HepG2 (cell line): Measurements from ENCODE around the gene FAM170B. TPM values are rescaled to one million over a fixed set of nuclear protein-coding genes. Genes with fewer than 3 reads are reported as not detected.

ENCODE experiments used
- ATAC-seq: fragments of 200-7000 bp; cut with Tn5 transposase; 3 replicates; pipeline ENCODE4 v1.9.1; 2020; ENCODE audit warnings: mild to moderate bottlenecking, moderate library complexity
- BruUV-seq: library from RNA; stranded (reverse); fragments of 400-500 nt; replicated peaks from 2 replicates; lab custom pipeline; 2021; lab: Mats Ljungman, UMichigan
- CTCF ChIA-PET: fragments of 300-600 bp; formaldehyde crosslinking; extraction: SDS; loops from one replicate; lab custom pipeline; 2021; ENCODE audit warnings: low total read pairs, inconsistent platforms, low intra/inter-chr PET ratio; lab: Yijun Ruan, JAX
- POLR2A ChIA-PET: fragments of 350-600 bp; sonication (Branson Sonifier 250); formaldehyde crosslinking; loops from one replicate; lab custom pipeline; 2020; ENCODE audit warnings: antibody characterized with exemption, inconsistent platforms; lab: Yijun Ruan, JAX
- DNase-seq: peaks from one replicate; pipeline ENCODE4 v3.0.0-alpha.2; 2015; ENCODE audit warnings: low spot score
- FAIRE-seq: peaks from 3 replicates; lab custom pipeline; 2011; peaks lifted over from hg19 to GRCh38; lab: Jason Lieb, UNC
- H2AFZ ChIP-seq: one replicate; pipeline ENCODE4 v1.6.1; 2011; ENCODE audit warnings: low read length, inconsistent platforms
- H3K27ac ChIP-seq: fragments of 300-600 bp; 3 replicates; pipeline ENCODE4 v1.8.0; 2011; ENCODE audit warnings: mixed run types, mild to moderate bottlenecking, mixed read lengths, low read length, inconsistent platforms; ENCODE audit not compliant: insufficient read depth; ENCODE audit errors: extremely low read length
- H3K27me3 ChIP-seq, 2 experiments: fragments of 200-600 bp in 1 of 2; 2 replicates in 1 of 2; 3 replicates in 1 of 2; pipeline versions ENCODE4 v1.6.0 to v1.8.0; 2011; ENCODE audit warnings: low read length in 2 of 2, mild to moderate bottlenecking in 2 of 2, moderate library complexity in 2 of 2, inconsistent platforms in 1 of 2; ENCODE audit not compliant: insufficient read depth in 2 of 2, control insufficient read depth in 1 of 2
- H3K36me3 ChIP-seq, 2 experiments: fragments of 200-600 bp in 1 of 2; replicated peaks in 1 of 2; 2 replicates in 1 of 2; 3 replicates in 1 of 2; pipeline versions ENCODE4 v1.5.1 to v1.8.0; 2011; ENCODE audit warnings: low read length in 2 of 2, inconsistent platforms in 1 of 2; ENCODE audit not compliant: insufficient read depth in 2 of 2, control insufficient read depth in 1 of 2
- H3K4me1 ChIP-seq: 2 replicates; pipeline ENCODE4 v1.5.1; 2012; ENCODE audit warnings: low read length, inconsistent platforms; ENCODE audit not compliant: insufficient read depth
- H3K4me2 ChIP-seq: 2 replicates; pipeline ENCODE4 v1.6.0; 2011; ENCODE audit warnings: low read depth, low read length, inconsistent platforms
- H3K4me3 ChIP-seq, 3 experiments: fragments of 200-600 bp in 1 of 3; sonication (generic), shearing (Covaris generic) in 1 of 3; replicated peaks in 1 of 3; 2 replicates each; pipeline ENCODE4 v1.5.1; 2011 to 2016; ENCODE audit warnings: low read length in 3 of 3, inconsistent platforms in 2 of 3, low read depth in 2 of 3, mild to moderate bottlenecking in 2 of 3, control low read depth in 1 of 3, mixed read lengths in 1 of 3; ENCODE audit not compliant: insufficient read depth in 1 of 3
- H3K79me2 ChIP-seq: one replicate; pipeline ENCODE4 v1.6.1; 2011; ENCODE audit warnings: low read length, inconsistent platforms; ENCODE audit not compliant: insufficient read depth
- H3K9ac ChIP-seq: 2 replicates; pipeline ENCODE4 v1.6.0; 2011; ENCODE audit warnings: mild to moderate bottlenecking, low read depth, low read length, inconsistent platforms; ENCODE audit not compliant: insufficient read depth
- H3K9me3 ChIP-seq: 2 replicates; pipeline ENCODE4 v1.5.1; 2012; ENCODE audit warnings: mild to moderate bottlenecking, low read length
- H4K20me1 ChIP-seq: 2 replicates; pipeline ENCODE4 v1.6.0; 2011; ENCODE audit warnings: inconsistent platforms, mild to moderate bottlenecking, low read length, moderate library complexity; ENCODE audit not compliant: insufficient read depth
- ELF3 ChIP-seq: IDR thresholded peaks from 2 replicates; pipeline ENCODE4 v1.6.1; 2016; ENCODE audit warnings: missing genetic modification reagents, missing compliant biosample characterization
- FOSL2 ChIP-seq: sonication (generic); formaldehyde crosslinking; IDR thresholded peaks from 2 replicates; pipeline ENCODE4 v1.4.0; 2020; ENCODE audit warnings: missing genetic modification reagents
- HMGA1 ChIP-seq: sonication (generic); formaldehyde crosslinking; conservative IDR thresholded peaks from 2 replicates; pipeline ENCODE4 v1.4.0; 2020; ENCODE audit warnings: missing genetic modification reagents
- NBN ChIP-seq: fragments of 450-650 bp; conservative IDR thresholded peaks from 2 replicates; pipeline ENCODE4 v1.6.1; 2017
- NFIB ChIP-seq: sonication (generic); formaldehyde crosslinking; IDR thresholded peaks from 2 replicates; pipeline ENCODE4 v1.9.0; 2021; ENCODE audit warnings: missing genetic modification reagents, mild to moderate bottlenecking, borderline replicate concordance
- SAP130 ChIP-seq: IDR thresholded peaks from 2 replicates; pipeline ENCODE4 v1.6.1; 2016; ENCODE audit warnings: low read depth
- SSRP1 ChIP-seq: IDR thresholded peaks from 2 replicates; pipeline ENCODE4 v1.6.1; 2016; ENCODE audit warnings: control low read depth
- ZNF343 ChIP-seq: sonication (generic); formaldehyde crosslinking; IDR thresholded peaks from 2 replicates; pipeline ENCODE4 v1.4.0; 2020; ENCODE audit warnings: mild to moderate bottlenecking, missing genetic modification reagents
- ZNF598 ChIP-seq: sonication (generic); formaldehyde crosslinking; IDR thresholded peaks from 2 replicates; pipeline ENCODE4 v1.5.1; 2020; ENCODE audit warnings: mild to moderate bottlenecking, missing genetic modification reagents, borderline replicate concordance
- ZNF83 ChIP-seq: sonication (generic); formaldehyde crosslinking; IDR thresholded peaks from 2 replicates; pipeline ENCODE4 v1.4.0; 2020; ENCODE audit warnings: missing genetic modification reagents, mild to moderate bottlenecking, borderline replicate concordance
- WGBS: methylation state at CpG from one replicate; pipeline ENCODE4 v1.1.6; 2017; ENCODE audit warnings: low lambda C conversion rate; 5-methylcytosine and 5-hydroxymethylcytosine counted together
- in situ Hi-C: cut with HindIII; loops from 2 replicates; pipeline ENCODE4 v1.10.0; 2017; ENCODE audit warnings: low pct_unique_long_range_greater_than_20kb; ENCODE audit not compliant: extremely low pct_ligation_motif_present
- intact Hi-C: fragments of 100-400 bp; cut with micrococcal nuclease; formaldehyde crosslinking; loops from one replicate; pipeline ENCODE4 v1.10.0; 2022; ENCODE audit not compliant: unreplicated experiment
- polyA plus RNA-seq, 8 experiments: library from polyadenylated mRNA; depleted of rRNA in 3 of 8; stranded (reverse) in 7 of 8; unstranded in 1 of 8; fragments of >200 nt; fragmentation: Illumina TruSeq in 4 of 8; extraction: Trizol in 4 of 8; gene quantifications; 2 replicates each; pipeline versions ENCODE4 v1.2.1 to v1.2.3, GENCODE V29; 2011 to 2016; ENCODE audit warnings: low read depth in 4 of 8, missing spikeins in 1 of 8, mixed read lengths in 1 of 8; ENCODE audit not compliant: insufficient read depth in 1 of 8
- total RNA-seq, 5 experiments: library from RNA; depleted of rRNA; stranded (reverse); fragments of >200 nt; fragmentation: Illumina TruSeq; extraction: Trizol; gene quantifications; 2 replicates each; pipeline ENCODE4 v1.2.3, GENCODE V29; 2016; ENCODE audit warnings: low read depth in 1 of 5
- TF ChIP-seq, protein P1 (sequence below): sonication (generic); formaldehyde crosslinking; IDR thresholded peaks from 2 replicates; pipeline ENCODE4 v1.4.0; 2020; ENCODE audit warnings: missing genetic modification reagents, borderline replicate concordance
- TF ChIP-seq, protein P2 (sequence below): sonication (generic); formaldehyde crosslinking; IDR thresholded peaks from 2 replicates; pipeline ENCODE4 v1.4.0; 2020; ENCODE audit warnings: mild to moderate bottlenecking, missing genetic modification reagents
- TF ChIP-seq, protein P3 (sequence below): sonication (generic); formaldehyde crosslinking; IDR thresholded peaks from 2 replicates; pipeline ENCODE4 v1.8.0; 2022; ENCODE audit warnings: mild to moderate bottlenecking, missing genetic modification reagents, moderate library complexity

FAM170B gene
- total and polyA plus RNA-seq, 2 of the 13 experiments (the other 11 are each of a cell fraction or from before 2014, with no cell fraction given), result not detected

DNA sequence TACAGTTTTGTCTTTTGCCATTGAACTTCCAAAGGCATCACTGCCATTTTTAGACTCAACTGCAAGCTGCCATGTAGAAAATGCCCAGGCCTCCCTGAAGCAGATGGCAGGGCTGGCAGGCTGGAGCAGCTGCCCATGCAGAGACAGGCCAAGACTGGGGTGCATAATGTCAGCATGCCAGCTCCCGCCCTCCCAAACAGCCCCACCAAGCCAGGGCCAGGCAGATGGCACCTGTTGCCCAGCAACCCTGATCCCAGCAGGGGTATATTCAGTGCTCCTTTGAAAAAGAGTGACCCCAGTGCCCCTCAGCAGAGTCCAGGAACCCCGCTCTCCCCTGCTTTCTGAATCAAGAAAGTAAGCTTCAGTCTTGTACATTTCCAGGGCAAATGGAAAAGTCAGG, 51.1 kb downstream of the FAM170B start:
- TF ChIP-seq SSRP1 (CRISPR knock-in tag) (no peak), FOSL2 (CRISPR knock-in tag) (no peak), ELF3 (CRISPR knock-in tag) (no peak), SAP130 (no peak), ZNF598 (CRISPR knock-in tag) (no peak), HMGA1 (no peak), NFIB (CRISPR knock-in tag) (no peak), ZNF83 (CRISPR knock-in tag) (no peak), NBN (no peak), ZNF343 (CRISPR knock-in tag) (no peak)
- TF ChIP-seq, protein P1, sequence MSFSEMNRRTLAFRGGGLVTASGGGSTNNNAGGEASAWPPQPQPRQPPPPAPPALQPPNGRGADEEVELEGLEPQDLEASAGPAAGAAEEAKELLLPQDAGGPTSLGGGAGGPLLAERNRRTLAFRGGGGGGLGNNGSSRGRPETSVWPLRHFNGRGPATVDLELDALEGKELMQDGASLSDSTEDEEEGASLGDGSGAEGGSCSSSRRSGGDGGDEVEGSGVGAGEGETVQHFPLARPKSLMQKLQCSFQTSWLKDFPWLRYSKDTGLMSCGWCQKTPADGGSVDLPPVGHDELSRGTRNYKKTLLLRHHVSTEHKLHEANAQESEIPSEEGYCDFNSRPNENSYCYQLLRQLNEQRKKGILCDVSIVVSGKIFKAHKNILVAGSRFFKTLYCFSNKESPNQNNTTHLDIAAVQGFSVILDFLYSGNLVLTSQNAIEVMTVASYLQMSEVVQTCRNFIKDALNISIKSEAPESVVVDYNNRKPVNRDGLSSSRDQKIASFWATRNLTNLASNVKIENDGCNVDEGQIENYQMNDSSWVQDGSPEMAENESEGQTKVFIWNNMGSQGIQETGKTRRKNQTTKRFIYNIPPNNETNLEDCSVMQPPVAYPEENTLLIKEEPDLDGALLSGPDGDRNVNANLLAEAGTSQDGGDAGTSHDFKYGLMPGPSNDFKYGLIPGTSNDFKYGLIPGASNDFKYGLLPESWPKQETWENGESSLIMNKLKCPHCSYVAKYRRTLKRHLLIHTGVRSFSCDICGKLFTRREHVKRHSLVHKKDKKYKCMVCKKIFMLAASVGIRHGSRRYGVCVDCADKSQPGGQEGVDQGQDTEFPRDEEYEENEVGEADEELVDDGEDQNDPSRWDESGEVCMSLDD (CRISPR knock-in tag), result no peak
- TF ChIP-seq, protein P2, sequence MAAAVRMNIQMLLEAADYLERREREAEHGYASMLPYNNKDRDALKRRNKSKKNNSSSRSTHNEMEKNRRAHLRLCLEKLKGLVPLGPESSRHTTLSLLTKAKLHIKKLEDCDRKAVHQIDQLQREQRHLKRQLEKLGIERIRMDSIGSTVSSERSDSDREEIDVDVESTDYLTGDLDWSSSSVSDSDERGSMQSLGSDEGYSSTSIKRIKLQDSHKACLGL (CRISPR knock-in tag), result no peak
- TF ChIP-seq, protein P3, sequence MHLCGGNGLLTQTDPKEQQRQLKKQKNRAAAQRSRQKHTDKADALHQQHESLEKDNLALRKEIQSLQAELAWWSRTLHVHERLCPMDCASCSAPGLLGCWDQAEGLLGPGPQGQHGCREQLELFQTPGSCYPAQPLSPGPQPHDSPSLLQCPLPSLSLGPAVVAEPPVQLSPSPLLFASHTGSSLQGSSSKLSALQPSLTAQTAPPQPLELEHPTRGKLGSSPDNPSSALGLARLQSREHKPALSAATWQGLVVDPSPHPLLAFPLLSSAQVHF (CRISPR knock-in tag), result no peak
- WGBS, result 0% methylated on average over 2 of the region's 2 CpGs
- DNase-seq (no peak), FAIRE-seq (no peak), ATAC-seq (no peak)
- Histone ChIP-seq H3K27ac (no peak overlapping the region), H3K4me3 (no peak overlapping the region), H3K4me2 (no peak overlapping the region), H3K9ac (no peak overlapping the region), H3K4me1 (peaks cover 18% of the 10 kb centered on the region), H4K20me1 (no peaks in the 10 kb centered on the region), H3K36me3 (no peaks in the 10 kb centered on the region), H2AFZ (no peak overlapping the region), H3K27me3 (peaks cover 0 to 1% of the 10 kb centered on the region in 2 experiments; a peak in 1 of 5 replicates), H3K9me3 (peaks cover 12% of the 10 kb centered on the region), H3K79me2 (no peaks in the 10 kb centered on the region)
- in situ Hi-C loops (no loop called here), intact Hi-C loops (no loop called here)
- CTCF ChIA-PET, result no interaction called here
- POLR2A ChIA-PET, result no interaction called here
- BruUV-seq, result no TSS peak
